Upper lobe of left lung (tissue), 6 donors: ENCODE results near the gene CIITA. TPM values are rescaled to one million over a fixed set of nuclear protein-coding genes. Genes with fewer than 3 reads are reported as not detected.

Source experiments
- ATAC-seq, 2 donors: fragments of 200-7000 bp; cut with Tn5 transposase; one replicate each; pipeline ENCODE4 v1.9.1; 2022; ENCODE audit warnings: mild to moderate bottlenecking in 2 of 2, moderate library complexity in 2 of 2; ENCODE audit not compliant: low FRiP score in 2 of 2
- DNase-seq, 2 donors: peaks; one replicate each; pipeline ENCODE4 v3.0.0-alpha.2; 2019 to 2020
- H3K27ac ChIP-seq, 4 donors: fragments of 200-600 bp; sonication (generic); one replicate each; pipeline ENCODE4 v1.5.1; 2016 to 2019
- H3K27me3 ChIP-seq, 4 donors: fragments of 200-600 bp; sonication (generic); one replicate each; pipeline ENCODE4 v1.5.1; 2017 to 2019
- H3K36me3 ChIP-seq, 4 donors: fragments of 200-600 bp; sonication (generic); one replicate each; pipeline ENCODE4 v1.5.1; 2016 to 2019
- H3K4me1 ChIP-seq, 4 donors: fragments of 200-600 bp; sonication (generic); one replicate each; pipeline ENCODE4 v1.5.1; 2018 to 2019
- H3K4me3 ChIP-seq, 4 donors: fragments of 200-600 bp; sonication (generic); one replicate each; pipeline ENCODE4 v1.5.1; 2017 to 2019; ENCODE audit warnings: mild to moderate bottlenecking in 2 of 4, moderate library complexity in 1 of 4
- H3K9me3 ChIP-seq, 4 donors: fragments of 200-600 bp; sonication (generic); one replicate each; pipeline ENCODE4 v1.5.1; 2018 to 2019
- EP300 ChIP-seq, 4 donors: sonication (generic); formaldehyde crosslinking; IDR thresholded peaks; one replicate each; pipeline ENCODE4 v1.5.1; 2017; ENCODE audit warnings: antibody characterized with exemption in 4 of 4, control low read depth in 2 of 4
- POLR2A ChIP-seq, 4 donors: fragments of 450-650 bp; IDR thresholded peaks; one replicate each; pipeline ENCODE4 v1.5.1; 2016 to 2017; ENCODE audit warnings: antibody characterized with exemption in 4 of 4, mild to moderate bottlenecking in 2 of 4
- POLR2AphosphoS5 ChIP-seq, 2 donors: sonication (generic); formaldehyde crosslinking; IDR thresholded peaks; one replicate each; pipeline ENCODE4 v1.5.1; 2017; ENCODE audit warnings: antibody characterized with exemption in 2 of 2
- WGBS, 2 donors: methylation state at CpG; one replicate each; pipeline ENCODE4 v1.1.5; 2017 to 2018; 5-methylcytosine and 5-hydroxymethylcytosine counted together
- total RNA-seq, 6 donors: library from RNA; depleted of rRNA in 4 of 6; stranded (reverse); fragments of >200 nt in 4 of 6; gene quantifications; one replicate each; pipeline versions ENCODE4 v1.1.0 to v1.2.1, GENCODE V29; 2016 to 2021
- TF ChIP-seq, protein P1 (sequence below), 6 experiments: fragments of 450-650 bp in 4 of 6; fragments of 200-600 bp in 2 of 6; sonication (generic) in 2 of 6; IDR thresholded peaks; one replicate each; pipeline ENCODE4 v1.5.1; 2016 to 2019; ENCODE audit warnings: antibody characterized with exemption in 6 of 6
- donor health status: DM: no; HTN: no; CAD: no; lungs with moderate emphysema.
- donor health status: DM: no; HTN: yes; CAD: no; lungs with severe emphysema.

Gene CIITA
- total RNA-seq, 6 donors from 2014 or later = 27.2 to 145 (median 83.2) TPM

DNA sequence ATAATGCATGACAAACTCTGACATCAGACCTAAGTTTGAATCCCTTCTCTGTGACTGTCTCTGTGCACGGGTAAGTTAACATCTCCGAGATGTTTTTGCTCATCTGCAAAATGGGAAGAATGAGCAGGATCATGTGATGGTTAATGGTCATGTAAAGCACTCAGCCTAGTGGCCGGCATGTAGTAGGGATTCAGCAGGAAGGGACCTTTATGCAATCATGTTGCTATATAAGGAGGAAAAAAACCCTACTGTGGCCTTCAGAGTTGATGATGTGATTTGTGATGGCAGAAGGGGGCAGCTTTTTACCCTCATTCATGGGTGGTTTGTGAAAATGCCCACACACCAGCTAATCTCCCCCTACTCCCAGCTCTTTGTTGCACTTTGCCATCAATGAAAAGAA is 91.5 kb downstream of the CIITA start:
- no peak for TF ChIP-seq POLR2AphosphoS5 (IDR thresholded peaks at IDR 0.05)
- TF ChIP-seq, protein P1, sequence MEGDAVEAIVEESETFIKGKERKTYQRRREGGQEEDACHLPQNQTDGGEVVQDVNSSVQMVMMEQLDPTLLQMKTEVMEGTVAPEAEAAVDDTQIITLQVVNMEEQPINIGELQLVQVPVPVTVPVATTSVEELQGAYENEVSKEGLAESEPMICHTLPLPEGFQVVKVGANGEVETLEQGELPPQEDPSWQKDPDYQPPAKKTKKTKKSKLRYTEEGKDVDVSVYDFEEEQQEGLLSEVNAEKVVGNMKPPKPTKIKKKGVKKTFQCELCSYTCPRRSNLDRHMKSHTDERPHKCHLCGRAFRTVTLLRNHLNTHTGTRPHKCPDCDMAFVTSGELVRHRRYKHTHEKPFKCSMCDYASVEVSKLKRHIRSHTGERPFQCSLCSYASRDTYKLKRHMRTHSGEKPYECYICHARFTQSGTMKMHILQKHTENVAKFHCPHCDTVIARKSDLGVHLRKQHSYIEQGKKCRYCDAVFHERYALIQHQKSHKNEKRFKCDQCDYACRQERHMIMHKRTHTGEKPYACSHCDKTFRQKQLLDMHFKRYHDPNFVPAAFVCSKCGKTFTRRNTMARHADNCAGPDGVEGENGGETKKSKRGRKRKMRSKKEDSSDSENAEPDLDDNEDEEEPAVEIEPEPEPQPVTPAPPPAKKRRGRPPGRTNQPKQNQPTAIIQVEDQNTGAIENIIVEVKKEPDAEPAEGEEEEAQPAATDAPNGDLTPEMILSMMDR (IDR thresholded peaks at IDR 0.05) = no peak
- TF ChIP-seq EP300 (IDR thresholded peaks at IDR 0.05) = no peak
- TF ChIP-seq POLR2A (IDR thresholded peaks at IDR 0.05) = no peak
- Histone ChIP-seq H3K4me1 (peaks cover 4 to 12% (median 8%) of the 10 kb centered on the region in 4 donors), H3K27ac (no peak overlapping the region), H3K9me3 (no peaks in the 10 kb centered on the region), H3K36me3 (peaks cover 7 to 55% (median 29%) of the 10 kb centered on the region in 4 donors), H3K27me3 (no peaks in the 10 kb centered on the region), H3K4me3 (no peak overlapping the region)
- WGBS, 2 donors = 75 to 87% methylated on average over 3 of the region's 3 CpGs
- ATAC-seq = no peak
- no peak for DNase-seq

DNA sequence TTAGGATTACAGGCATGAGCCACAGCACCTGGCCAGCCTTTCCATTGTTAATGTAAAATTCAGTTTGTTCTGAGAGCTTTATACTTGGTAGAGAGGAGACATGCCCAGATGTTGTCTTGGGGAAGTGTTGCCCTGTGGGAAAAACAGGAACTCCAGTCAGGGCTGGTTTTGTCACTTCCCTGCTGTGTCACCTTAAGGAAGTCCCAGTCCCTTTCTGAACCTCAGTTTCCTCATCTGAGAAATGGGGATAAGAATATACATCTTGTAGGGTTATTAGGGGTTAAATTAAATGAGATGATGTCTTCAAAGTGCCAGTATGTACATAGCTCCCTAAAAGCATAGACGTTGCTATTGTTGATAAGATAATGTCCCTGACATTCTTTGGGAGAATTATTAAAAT is 92.6 kb downstream of the CIITA start:
- 70% methylated on average over 1 of the region's 1 CpG for WGBS, 2 donors
- Histone ChIP-seq H3K36me3 (peaks cover 7 to 60% (median 31%) of the 10 kb centered on the region in 4 donors), H3K4me1 (peaks cover 0 to 5% (median 2%) of the 10 kb centered on the region in 4 donors), H3K9me3 (no peaks in the 10 kb centered on the region), H3K27ac (no peak overlapping the region), H3K27me3 (no peaks in the 10 kb centered on the region), H3K4me3 (no peak overlapping the region)
- DNase-seq = no peak
- TF ChIP-seq POLR2A (IDR thresholded peaks at IDR 0.05) = no peak
- no peak for TF ChIP-seq POLR2AphosphoS5 (IDR thresholded peaks at IDR 0.05)
- TF ChIP-seq, protein P1 (IDR thresholded peaks at IDR 0.05) = no peak
- TF ChIP-seq EP300 (IDR thresholded peaks at IDR 0.05) = no peak
- ATAC-seq = no peak

DNA sequence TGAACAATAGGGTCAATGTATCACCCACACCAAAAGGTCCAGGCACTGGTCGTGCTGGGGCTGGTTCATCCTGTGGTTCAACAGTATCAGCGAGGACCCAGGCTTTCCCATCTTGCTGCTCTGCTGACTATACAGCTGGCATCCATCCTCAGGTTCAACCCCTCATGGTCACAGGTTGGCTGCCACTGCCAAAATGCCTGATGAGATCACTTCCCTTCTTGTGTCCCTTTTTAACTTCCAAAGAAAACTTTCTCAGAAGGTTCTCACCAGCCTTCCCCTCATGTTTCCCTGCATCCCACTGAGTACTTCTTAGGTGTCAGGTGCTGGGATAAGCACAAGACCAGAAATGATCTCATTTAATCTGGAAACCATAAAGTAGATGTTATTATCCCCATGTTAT is 93.1 kb downstream of the CIITA start:
- H3K27me3 ChIP-seq = no peaks in the 10 kb centered on the region
- DNase-seq = no peak

DNA sequence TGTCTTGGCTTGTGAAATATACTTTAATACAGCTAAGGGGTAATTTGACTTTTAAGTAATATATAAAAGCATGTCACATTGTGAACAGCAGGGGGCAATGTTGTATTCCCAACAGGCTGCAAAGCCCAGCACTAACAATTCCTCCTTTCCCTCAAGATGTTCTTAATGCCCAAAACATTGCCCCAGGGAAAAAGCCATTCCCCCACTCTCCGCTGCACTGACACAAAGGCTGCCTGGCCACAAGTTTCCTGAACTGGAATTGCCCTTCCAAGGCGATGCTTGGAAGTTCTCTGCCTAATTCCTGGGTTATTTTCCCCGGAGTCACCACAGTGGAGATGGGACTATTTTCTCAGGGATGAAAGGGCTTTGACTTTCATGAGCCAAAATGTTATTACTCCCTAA is 94.6 kb downstream of the CIITA start:
- Histone ChIP-seq H3K27me3 (no peaks in the 10 kb centered on the region), H3K4me1 (peaks cover 0 to 5% (median 2%) of the 10 kb centered on the region in 4 donors), H3K27ac (no peak overlapping the region), H3K9me3 (no peaks in the 10 kb centered on the region), H3K36me3 (peaks cover 7 to 68% (median 35%) of the 10 kb centered on the region in 4 donors), H3K4me3 (no peak overlapping the region)
- ATAC-seq = peak; percentile 31 to 87
- TF ChIP-seq POLR2A (IDR thresholded peaks at IDR 0.05) = no peak
- TF ChIP-seq, protein P1 (IDR thresholded peaks at IDR 0.05) = peak; percentile 55 to 88 (median 74)
- 57 to 61% methylated on average over 2 to 3 of the region's 3 CpGs for WGBS, 2 donors
- peak in 1 of 2 donors; percentile 43 for DNase-seq

More for the DNA sequence above, 93.1 kb downstream of the CIITA start:
- Histone ChIP-seq H3K4me1 (peaks cover 0 to 5% (median 2%) of the 10 kb centered on the region in 4 donors), H3K27ac (no peak overlapping the region), H3K9me3 (no peaks in the 10 kb centered on the region), H3K36me3 (peaks cover 7 to 65% (median 33%) of the 10 kb centered on the region in 4 donors), H3K4me3 (no peak overlapping the region)
- TF ChIP-seq POLR2AphosphoS5 (IDR thresholded peaks at IDR 0.05) (no peak), EP300 (IDR thresholded peaks at IDR 0.05) (no peak), POLR2A (IDR thresholded peaks at IDR 0.05) (no peak)
- TF ChIP-seq, protein P1 (IDR thresholded peaks at IDR 0.05) = no peak
- WGBS, 2 donors = 97 to 100% methylated on average over 2 of the region's 2 CpGs
- ATAC-seq = no peak

DNA sequence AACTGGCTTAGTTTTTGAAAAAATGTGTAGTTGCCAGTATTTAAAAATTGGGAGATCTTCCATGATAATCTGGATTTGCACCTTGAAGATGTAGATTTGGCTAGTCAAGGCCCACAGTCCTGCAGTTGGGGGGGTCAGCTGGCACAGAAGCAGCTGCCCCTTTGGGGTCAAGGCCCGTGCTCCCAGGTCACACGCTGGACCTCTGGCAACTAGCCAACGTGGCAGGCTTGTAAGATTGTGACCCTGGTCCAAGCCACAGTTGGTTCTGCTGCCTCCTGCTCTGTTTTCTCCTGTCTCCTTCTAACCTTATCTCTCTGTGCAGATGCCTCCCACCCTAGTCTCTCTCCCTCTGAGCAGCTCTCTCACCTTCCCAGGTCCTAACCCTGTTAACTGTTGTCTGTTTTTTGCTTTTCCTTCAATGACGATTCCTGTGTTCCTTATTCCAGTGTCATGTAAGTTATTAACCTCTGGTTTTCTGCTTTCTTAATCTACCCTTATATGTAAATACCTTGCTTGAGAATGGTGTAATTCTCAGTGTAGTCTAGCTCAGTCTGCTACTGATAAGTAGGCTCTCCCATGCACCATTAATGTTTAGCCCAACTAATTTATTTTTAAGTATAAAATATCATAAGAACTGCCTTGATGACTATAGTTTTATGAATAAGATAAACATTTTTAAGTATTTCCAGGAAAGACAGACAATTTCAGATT is 95.3 kb downstream of the CIITA start:
- DNase-seq (no peak), ATAC-seq (no peak)
- H3K27ac ChIP-seq = no peak overlapping the region
- no peaks in the 10 kb centered on the region for H3K27me3 ChIP-seq
- no peak overlapping the region for H3K4me3 ChIP-seq
- H3K9me3 ChIP-seq = no peaks in the 10 kb centered on the region
- H3K36me3 ChIP-seq = peaks cover 7 to 71% (median 32%) of the 10 kb centered on the region in 4 donors
- whole genome bisulfite sequencing, 2 donors = 51 to 70% methylated on average over 4 of the region's 4 CpGs
- TF ChIP-seq EP300 (IDR thresholded peaks at IDR 0.05) = no peak
- TF ChIP-seq, protein P1 (IDR thresholded peaks at IDR 0.05) = no peak
- no peak for TF ChIP-seq POLR2AphosphoS5 (IDR thresholded peaks at IDR 0.05)
- no peak for TF ChIP-seq POLR2A (IDR thresholded peaks at IDR 0.05)
- H3K4me1 ChIP-seq = peaks cover 0 to 5% (median 2%) of the 10 kb centered on the region in 4 donors
